HCT116 (cell line): ENCODE measurements around the gene CAMKMT. TPM values are rescaled to one million over a fixed set of nuclear protein-coding genes. Genes with fewer than 3 reads are reported as not detected.

Experiments
- ATAC-seq: fragments of 200-7000 bp; cut with Tn5 transposase; 2 replicates; pipeline ENCODE4 v1.9.1; 2020; ENCODE audit warnings: mild to moderate bottlenecking, moderate library complexity
- BruUV-seq: library from RNA; stranded (reverse); fragments of 400-500 nt; replicated peaks from 2 replicates; lab custom pipeline; 2021; lab: Mats Ljungman, UMichigan
- CTCF ChIA-PET: fragments of 300-600 bp; sonication (Branson Sonifier 250); formaldehyde crosslinking; loops from one replicate; lab custom pipeline; 2021; ENCODE audit warnings: antibody characterized with exemption; lab: Charles Lee
- POLR2A ChIA-PET: fragments of 300-600, 350-600 bp; sonication (Branson Sonifier 250); formaldehyde crosslinking; loops from one replicate; lab custom pipeline; 2021; ENCODE audit warnings: antibody characterized with exemption; lab: Charles Lee
- RAD21 ChIA-PET, 2 experiments: fragments of 300-600 bp; sonication (Branson Sonifier 250); formaldehyde crosslinking; loops; one replicate each; lab custom pipeline; 2023; ENCODE audit warnings: low total read pairs in 2 of 2; ENCODE audit not compliant: uncharacterized antibody in 2 of 2, unreplicated experiment in 2 of 2, low non-redundant PET in 1 of 2; lab: Charles Lee
- DNase-seq: peaks from one replicate; pipeline ENCODE4 v3.0.0-alpha.2; 2010; ENCODE audit warnings: low read depth, low spot score
- H2AFZ ChIP-seq: fragments of 200-600 bp; shearing (Covaris generic), sonication (generic); 2 replicates; pipeline ENCODE4 v1.6.1; 2017; ENCODE audit warnings: low read depth, mixed run types, mixed read lengths, antibody characterized with exemption, low read length; ENCODE audit not compliant: poor library complexity, severe bottlenecking
- H3K27ac ChIP-seq: 2 replicates; pipeline ENCODE4 v1.5.1; 2012; ENCODE audit warnings: low read depth, low read length
- H3K27me3 ChIP-seq: fragments of 200-600 bp; sonication (generic); 2 replicates; pipeline ENCODE4 v1.6.1; 2016; ENCODE audit warnings: mixed run types, low read length, mixed read lengths; ENCODE audit not compliant: insufficient read depth
- H3K36me3 ChIP-seq, 2 experiments: fragments of 200-500 bp in 1 of 2; fragments of 200-600 bp in 1 of 2; sonication (Bioruptor generic) in 1 of 2; sonication (generic) in 1 of 2; 2 replicates each; pipeline versions ENCODE4 v1.5.1 to v1.6.1; 2014 to 2016; ENCODE audit warnings: low read length in 2 of 2, inconsistent platforms in 1 of 2, mixed read lengths in 1 of 2, mixed run types in 1 of 2; ENCODE audit not compliant: insufficient read depth in 2 of 2, control insufficient read depth in 1 of 2
- H3K4me1 ChIP-seq, 2 experiments: fragments of 200-600 bp in 1 of 2; sonication (generic) in 1 of 2; 2 replicates each; pipeline versions ENCODE4 v1.5.1 to v1.6.1; 2012 to 2017; ENCODE audit warnings: low read length in 2 of 2, inconsistent platforms in 1 of 2, mild to moderate bottlenecking in 1 of 2, mixed read lengths in 1 of 2, mixed run types in 1 of 2, moderate library complexity in 1 of 2; ENCODE audit not compliant: insufficient read depth in 2 of 2, control insufficient read depth in 1 of 2
- H3K4me2 ChIP-seq: fragments of 200-600 bp; sonication (generic); 2 replicates; pipeline ENCODE4 v1.6.1; 2017; ENCODE audit warnings: mixed run types, low read length, mixed read lengths
- H3K4me3 ChIP-seq, 2 experiments: fragments of 200-600 bp in 1 of 2; sonication (generic) in 1 of 2; replicated peaks in 1 of 2; 2 replicates each; pipeline ENCODE4 v1.5.1; 2011 to 2016; ENCODE audit warnings: low read length in 2 of 2, control low read depth in 1 of 2, low read depth in 1 of 2, mild to moderate bottlenecking in 1 of 2, mixed read lengths in 1 of 2, mixed run types in 1 of 2
- H3K79me2 ChIP-seq: fragments of 200-600 bp; sonication (generic); 2 replicates; pipeline ENCODE4 v1.6.1; 2017; ENCODE audit warnings: mild to moderate bottlenecking, mixed run types, low read length, moderate library complexity, mixed read lengths; ENCODE audit not compliant: insufficient read depth
- H3K9ac ChIP-seq: fragments of 200-600 bp; sonication (generic); 2 replicates; pipeline ENCODE4 v1.6.1; 2016; ENCODE audit warnings: low read length, mixed read lengths
- H3K9me2 ChIP-seq: fragments of 200-600 bp; sonication (generic), shearing (Covaris generic); 2 replicates; pipeline ENCODE4 v1.6.1; 2017; ENCODE audit warnings: mixed run types, mild to moderate bottlenecking, moderate library complexity; ENCODE audit not compliant: insufficient read depth
- H3K9me3 ChIP-seq, 2 experiments: fragments of 200-500 bp in 1 of 2; fragments of 200-600 bp in 1 of 2; sonication (Bioruptor generic) in 1 of 2; sonication (generic) in 1 of 2; 2 replicates each; pipeline ENCODE4 v1.6.1; 2014 to 2017; ENCODE audit warnings: low read length in 2 of 2, mixed read lengths in 2 of 2, inconsistent platforms in 1 of 2, low read depth in 1 of 2, mild to moderate bottlenecking in 1 of 2, mixed run types in 1 of 2, moderate library complexity in 1 of 2; ENCODE audit not compliant: control insufficient read depth in 1 of 2, insufficient read depth in 1 of 2
- H4K20me1 ChIP-seq: fragments of 200-600 bp; sonication (generic), shearing (Covaris generic); 2 replicates; pipeline ENCODE4 v1.6.1; 2017; ENCODE audit warnings: mixed run types, mild to moderate bottlenecking, moderate library complexity; ENCODE audit not compliant: insufficient read depth
- CBX3 ChIP-seq: IDR thresholded peaks from 2 replicates; pipeline ENCODE4 v1.6.1; 2012; ENCODE audit warnings: low read depth
- CEBPB ChIP-seq: IDR thresholded peaks from 2 replicates; pipeline ENCODE4 v1.6.1; 2012; ENCODE audit warnings: low read depth
- EGR1 ChIP-seq: IDR thresholded peaks from 2 replicates; pipeline ENCODE4 v1.6.1; 2012; ENCODE audit warnings: low read depth
- EZH2 ChIP-seq: fragments of 200-600 bp; sonication (generic); IDR thresholded peaks from 2 replicates; pipeline ENCODE4 v1.6.1; 2017; ENCODE audit warnings: antibody characterized with exemption, mixed run types
- EZH2phosphoT487 ChIP-seq: fragments of 200-600 bp; IDR thresholded peaks from 2 replicates; pipeline ENCODE4 v1.6.1; 2018; ENCODE audit warnings: antibody characterized with exemption, borderline replicate concordance
- FOSL1 ChIP-seq: IDR thresholded peaks from 2 replicates; pipeline ENCODE4 v1.6.1; 2012; ENCODE audit warnings: low read depth
- JUND ChIP-seq: IDR thresholded peaks from 2 replicates; pipeline ENCODE4 v1.6.1; 2012
- MAX ChIP-seq: IDR thresholded peaks from 2 replicates; pipeline ENCODE4 v1.6.1; 2012
- POLR2AphosphoS5 ChIP-seq: IDR thresholded peaks from 2 replicates; pipeline ENCODE4 v1.6.1; 2011; ENCODE audit warnings: mild to moderate bottlenecking, low read depth, low read length, moderate library complexity
- RAD21 ChIP-seq: IDR thresholded peaks from 2 replicates; pipeline ENCODE4 v1.6.1; 2012; ENCODE audit warnings: low read depth, mild to moderate bottlenecking
- REST ChIP-seq: IDR thresholded peaks from 2 replicates; pipeline ENCODE4 v1.6.1; 2012; ENCODE audit warnings: low read depth
- SIN3A ChIP-seq: IDR thresholded peaks from 2 replicates; pipeline ENCODE4 v1.6.1; 2012; ENCODE audit warnings: low read depth
- SP1 ChIP-seq: IDR thresholded peaks from 2 replicates; pipeline ENCODE4 v1.6.1; 2012; ENCODE audit warnings: low read depth
- TCF7L2 ChIP-seq: IDR thresholded peaks from 2 replicates; pipeline ENCODE4 v1.7.0; 2011; ENCODE audit warnings: borderline replicate concordance, inconsistent platforms; ENCODE audit not compliant: insufficient read depth, insufficient read length; ENCODE audit errors: extremely low read depth
- YY1 ChIP-seq: IDR thresholded peaks from 2 replicates; pipeline ENCODE4 v1.6.1; 2011; ENCODE audit warnings: low read length, low read depth, moderate library complexity, mild to moderate bottlenecking; ENCODE audit not compliant: insufficient replicate concordance; ENCODE audit errors: extremely low read depth
- ZBTB33 ChIP-seq: IDR thresholded peaks from 2 replicates; pipeline ENCODE4 v1.6.1; 2011; ENCODE audit warnings: mild to moderate bottlenecking, low read length, moderate library complexity; ENCODE audit not compliant: insufficient replicate concordance; ENCODE audit errors: extremely low read depth
- ZFX ChIP-seq: fragments of 450-650 bp; IDR thresholded peaks from 2 replicates; pipeline ENCODE4 v1.6.1; 2017
- intact Hi-C: fragments of 100-400 bp; cut with micrococcal nuclease; formaldehyde crosslinking; loops from 2 replicates; pipeline ENCODE4 v1.10.0; 2022
- total RNA-seq: library from RNA; stranded (reverse); gene quantifications from one replicate; pipeline ENCODE4 v1.2.1, GENCODE V29; 2021; ENCODE audit not compliant: unreplicated experiment

The CAMKMT gene
- total RNA-seq, 1 experiment from 2014 or later, result 10.6 TPM

GRCh38 chr2:44320832-44321231, 40.9 kb upstream of the CAMKMT start:
- ChIA-PET POLR2A (no interaction called here), RAD21 (no interaction called here)
- H3K9me2 ChIP-seq, result no peaks in the 10 kb centered on the region

More at GRCh38 chr2:44320832-44321231, 40.9 kb upstream of the CAMKMT start:
- Histone ChIP-seq H3K9me3 (no peaks in the 10 kb centered on the region), H3K36me3 (peaks cover 16 to 20% of the 10 kb centered on the region in 2 experiments; a peak in 3 of 4 replicates), H3K4me2 (no peak overlapping the region), H3K27me3 (no peaks in the 10 kb centered on the region), H2AFZ (no peak overlapping the region), H3K27ac (no peak overlapping the region), H3K4me3 (no peak overlapping the region), H3K9ac (no peak overlapping the region), H3K79me2 (no peaks in the 10 kb centered on the region), H4K20me1 (no peaks in the 10 kb centered on the region), H3K4me1 (no peaks in the 10 kb centered on the region)
- CTCF ChIA-PET, result interaction anchor here (1.0 kb wide), 1 partner anchor 71 kb away, joined by 3 read pairs; no protein-coding TSS in a partner anchor
- no peak for TF ChIP-seq CEBPB
- TF ChIP-seq ZBTB33, result no peak
- TF ChIP-seq CBX3, result no peak
- no peak for TF ChIP-seq POLR2AphosphoS5
- TF ChIP-seq EZH2phosphoT487, result no peak
- no peak for TF ChIP-seq JUND
- no peak for TF ChIP-seq EZH2
- no peak for TF ChIP-seq ZFX
- no peak for TF ChIP-seq REST
- no peak for TF ChIP-seq TCF7L2
- TF ChIP-seq FOSL1, result no peak
- TF ChIP-seq EGR1, result no peak
- TF ChIP-seq MAX, result no peak
- no peak for TF ChIP-seq YY1
- no peak for TF ChIP-seq RAD21
- no peak for TF ChIP-seq SIN3A
- no peak for TF ChIP-seq SP1
- ATAC-seq (no peak), DNase-seq (no peak)
- BruUV-seq, result no TSS peak
- intact Hi-C loops, result no loop called here
